Kidney (tissue), 14 donors: Measurements from ENCODE around the gene TTI1. TPM values are rescaled to one million over a fixed set of nuclear protein-coding genes. Genes with fewer than 3 reads are reported as not detected.

Source experiments
- DNase-seq, 5 donors: peaks; one replicate each; pipeline ENCODE4 v3.0.0-alpha.2; 2013 to 2020
- FAIRE-seq: peaks from 2 replicates; lab custom pipeline; 2012; peaks lifted over from hg19 to GRCh38; lab: Jason Lieb, UNC
- H3K27ac ChIP-seq, 2 donors: one replicate each; pipeline ENCODE4 v1.7.0; 2013; ENCODE audit warnings: low read depth in 2 of 2, low read length in 2 of 2, inconsistent platforms in 1 of 2
- H3K27me3 ChIP-seq: one replicate; pipeline ENCODE4 v1.7.1; 2013; ENCODE audit warnings: low read length, inconsistent platforms; ENCODE audit not compliant: control insufficient read depth, insufficient read depth
- H3K36me3 ChIP-seq, 3 donors: one replicate each; pipeline versions ENCODE4 v1.7.0 to v1.7.1; 2013; ENCODE audit warnings: low read length in 3 of 3, control low read depth in 1 of 3, inconsistent platforms in 1 of 3; ENCODE audit not compliant: insufficient read depth in 3 of 3, control insufficient read depth in 2 of 3
- H3K4me1 ChIP-seq, 3 donors: one replicate each; pipeline versions ENCODE4 v1.7.0 to v1.7.1; 2013; ENCODE audit warnings: low read length in 3 of 3, inconsistent platforms in 1 of 3, low read depth in 1 of 3; ENCODE audit not compliant: control insufficient read depth in 2 of 3, insufficient read depth in 2 of 3
- H3K4me3 ChIP-seq, 3 donors: one replicate each; pipeline versions ENCODE4 v1.7.0 to v1.8.1; 2013; ENCODE audit warnings: low read length in 3 of 3, control low read depth in 1 of 3, inconsistent platforms in 1 of 3
- H3K9ac ChIP-seq, 3 donors: one replicate each; pipeline versions ENCODE4 v1.7.0 to v1.7.1; 2013; ENCODE audit warnings: low read length in 3 of 3, control low read depth in 1 of 3, inconsistent platforms in 1 of 3
- H3K9me3 ChIP-seq, 3 donors: one replicate each; pipeline versions ENCODE4 v1.7.0 to v1.7.1; 2013; ENCODE audit warnings: low read length in 3 of 3, control low read depth in 1 of 3, inconsistent platforms in 1 of 3; ENCODE audit not compliant: control insufficient read depth in 2 of 3, insufficient read depth in 1 of 3
- CTCF ChIP-seq: IDR thresholded peaks from 3 replicates; pipeline ENCODE4 v1.5.1; 2012; ENCODE audit warnings: mild to moderate bottlenecking, moderate library complexity, borderline replicate concordance; ENCODE audit not compliant: insufficient read depth; ENCODE audit errors: extremely low read depth
- intact Hi-C: fragments of 100-400 bp; cut with DNase I; formaldehyde crosslinking; loops from one replicate; pipeline ENCODE4 v1.11.1; 2022
- polyA plus RNA-seq: library from polyadenylated mRNA; stranded (reverse); fragments of 350-450 nt; fragmentation: Illumina TruSeq; extraction: RNeasy Lipid Tissue Mini Kit (QIAGEN cat#74804); gene quantifications from one replicate; pipeline ENCODE4 v1.2.3, GENCODE V29; 2014; ENCODE audit warnings: low read depth, low replicate concordance; ENCODE audit not compliant: insufficient read depth
- total RNA-seq: library from RNA; stranded (reverse); fragmentation: NEBNext Ultra II Directional; extraction: Animal tissue kit (Norgen Biotek cat#: 25700); gene quantifications from one replicate; pipeline ENCODE4 v1.2.1, GENCODE V29; 2021
- donor health status: control.
- donor health status: control.
- donor health status: control.
- donor health status: control.
- donor health status: control.
- donor health status: DM: yes; HTN: yes; CAD: no.
- donor health status: Normal renal cell carcinoma (clear cell type).

Gene TTI1
- total and polyA plus RNA-seq, 2 donors from 2014 or later = 8.6 to 19.5 TPM

GRCh38 chr20:37941332-37941731 is 91.9 kb downstream of the TTI1 start:
- no peak overlapping the region for H3K4me3 ChIP-seq
- FAIRE-seq (no peak), DNase-seq (no peak)
- H3K27me3 ChIP-seq = no peaks in the 10 kb centered on the region
- no peaks in the 10 kb centered on the region for H3K9me3 ChIP-seq
- no peak overlapping the region for H3K27ac ChIP-seq
- H3K4me1 ChIP-seq = no peaks in the 10 kb centered on the region
- no peak for TF ChIP-seq CTCF
- intact Hi-C loops = no loop called here
- no peak overlapping the region for H3K9ac ChIP-seq
- H3K36me3 ChIP-seq = no peaks in the 10 kb centered on the region

GRCh38 chr20:37940858-37941257 is 92.4 kb downstream of the TTI1 start:
- no peak overlapping the region for H3K27ac ChIP-seq
- no peak overlapping the region for H3K9ac ChIP-seq
- no peak for FAIRE-seq
- no peak for TF ChIP-seq CTCF
- H3K9me3 ChIP-seq = no peaks in the 10 kb centered on the region
- no peaks in the 10 kb centered on the region for H3K36me3 ChIP-seq
- intact Hi-C loops = no loop called here
- H3K4me3 ChIP-seq = no peak overlapping the region
- no peak for DNase-seq
- H3K4me1 ChIP-seq = no peaks in the 10 kb centered on the region
- no peaks in the 10 kb centered on the region for H3K27me3 ChIP-seq

GRCh38 chr20:37939701-37940560 is 93.3 kb downstream of the TTI1 start:
- TF ChIP-seq CTCF = no peak

More at GRCh38 chr20:37939701-37940560, 93.3 kb downstream of the TTI1 start:
- H3K36me3 ChIP-seq = no peaks in the 10 kb centered on the region
- intact Hi-C loops = no loop called here
- no peak overlapping the region for H3K27ac ChIP-seq
- no peak for DNase-seq
- no peaks in the 10 kb centered on the region for H3K27me3 ChIP-seq
- no peaks in the 10 kb centered on the region for H3K9me3 ChIP-seq
- no peaks in the 10 kb centered on the region for H3K4me1 ChIP-seq
- no peak for FAIRE-seq
- H3K4me3 ChIP-seq = no peak overlapping the region
- no peak overlapping the region for H3K9ac ChIP-seq
